IMR-90 (cell line): ENCODE results near the gene CAP2. TPM values are rescaled to one million over a fixed set of nuclear protein-coding genes. Genes with fewer than 3 reads are reported as not detected.

ENCODE experiments used
- ATAC-seq: fragments of 200-7000 bp; cut with Tn5 transposase; 2 replicates; pipeline ENCODE4 v1.9.1; 2020; ENCODE audit warnings: low read depth, mild to moderate bottlenecking, moderate library complexity
- BruUV-seq: library from RNA; stranded (reverse); fragments of 400-500 nt; replicated peaks from 2 replicates; lab custom pipeline; 2021; lab: Mats Ljungman, UMichigan
- CTCF ChIA-PET: fragments of 300-600 bp; formaldehyde crosslinking; extraction: SDS; loops from one replicate; lab custom pipeline; 2021; ENCODE audit warnings: antibody characterized with exemption; lab: Yijun Ruan, JAX
- POLR2A ChIA-PET: fragments of 300-600 bp; sonication (Branson Sonifier 250); formaldehyde crosslinking; loops from one replicate; lab custom pipeline; 2022; ENCODE audit warnings: antibody characterized with exemption; ENCODE audit not compliant: unreplicated experiment; lab: Charles Lee
- DNase-seq: peaks from one replicate; pipeline ENCODE4 v3.0.0; 2013
- H2AFZ ChIP-seq: replicated peaks from 2 replicates; pipeline ENCODE3; 2013; ENCODE audit warnings: low read length, mild to moderate bottlenecking; ENCODE audit not compliant: poor library complexity
- H2AK5ac ChIP-seq: 2 replicates; pipeline ENCODE4 v1.6.1; 2013; ENCODE audit warnings: low read depth, low read length, inconsistent platforms
- H2AK9ac ChIP-seq: replicated peaks from 2 replicates; pipeline ENCODE3; 2013; ENCODE audit warnings: mild to moderate bottlenecking, low read depth, low read length, moderate library complexity; ENCODE audit not compliant: poor library complexity
- H2BK120ac ChIP-seq: 2 replicates; pipeline ENCODE4 v1.6.1; 2013; ENCODE audit warnings: low read depth, low read length, inconsistent platforms
- H2BK15ac ChIP-seq: 3 replicates; pipeline ENCODE4 v1.6.1; 2013; ENCODE audit warnings: low read depth, low read length, inconsistent platforms
- H2BK20ac ChIP-seq: 2 replicates; pipeline ENCODE4 v1.6.1; 2013; ENCODE audit warnings: low read depth, mild to moderate bottlenecking, inconsistent platforms, low read length, moderate library complexity
- H2BK5ac ChIP-seq: 2 replicates; pipeline ENCODE4 v1.6.1; 2013; ENCODE audit warnings: mild to moderate bottlenecking, low read depth, low read length, inconsistent platforms; ENCODE audit not compliant: poor library complexity, severe bottlenecking
- H3K14ac ChIP-seq: replicated peaks from 2 replicates; pipeline ENCODE4 v1.6.1; 2013; ENCODE audit warnings: low read depth, low read length, inconsistent platforms
- H3K18ac ChIP-seq: 2 replicates; pipeline ENCODE4 v1.6.1; 2013; ENCODE audit warnings: low read depth, low read length, control low read depth
- H3K23ac ChIP-seq: 2 replicates; pipeline ENCODE4 v1.6.1; 2013; ENCODE audit warnings: low read depth, low read length, inconsistent platforms
- H3K27ac ChIP-seq: 2 replicates; pipeline ENCODE4 v1.5.1; 2013; ENCODE audit warnings: mild to moderate bottlenecking, control low read depth, low read length; ENCODE audit not compliant: insufficient read depth
- H3K27me3 ChIP-seq: 2 replicates; pipeline ENCODE4 v1.6.1; 2013; ENCODE audit warnings: low read length; ENCODE audit not compliant: control insufficient read depth, insufficient read depth
- H3K36me3 ChIP-seq: 2 replicates; pipeline ENCODE4 v1.6.1; 2013; ENCODE audit warnings: low read length, mixed read lengths; ENCODE audit not compliant: control insufficient read depth, insufficient read depth
- H3K4ac ChIP-seq: 2 replicates; pipeline ENCODE4 v1.6.1; 2013; ENCODE audit warnings: low read depth, low read length, inconsistent platforms
- H3K4me1 ChIP-seq: 2 replicates; pipeline ENCODE4 v1.6.1; 2013; ENCODE audit warnings: low read length, mixed read lengths; ENCODE audit not compliant: control insufficient read depth, insufficient read depth
- H3K4me2 ChIP-seq: 2 replicates; pipeline ENCODE4 v1.6.1; 2013; ENCODE audit warnings: low read depth, mild to moderate bottlenecking, control low read depth, low read length, moderate library complexity
- H3K4me3 ChIP-seq: 2 replicates; pipeline ENCODE4 v1.5.1; 2013; ENCODE audit warnings: low read depth, mild to moderate bottlenecking, control low read depth, low read length, moderate library complexity; ENCODE audit not compliant: insufficient read depth
- H3K56ac ChIP-seq: 2 replicates; pipeline ENCODE4 v1.6.1; 2013; ENCODE audit warnings: low read length, inconsistent platforms; ENCODE audit not compliant: insufficient read depth; ENCODE audit errors: extremely low read depth
- H3K79me1 ChIP-seq, 2 experiments: 2 replicates each; pipeline ENCODE4 v1.6.1; 2013; ENCODE audit warnings: low read length in 2 of 2, inconsistent platforms in 1 of 2, low read depth in 1 of 2
- H3K9ac ChIP-seq: 2 replicates; pipeline ENCODE4 v1.6.1; 2013; ENCODE audit warnings: low read depth, low read length, control low read depth
- H3K9me1 ChIP-seq: 2 replicates; pipeline ENCODE4 v1.6.1; 2013; ENCODE audit warnings: low read length, inconsistent platforms; ENCODE audit not compliant: insufficient read depth
- H3K9me3 ChIP-seq: 2 replicates; pipeline ENCODE4 v1.6.1; 2013; ENCODE audit warnings: low read length; ENCODE audit not compliant: control insufficient read depth, insufficient read depth
- H4K20me1 ChIP-seq: 2 replicates; pipeline ENCODE4 v1.6.1; 2013; ENCODE audit warnings: low read length, inconsistent platforms; ENCODE audit not compliant: insufficient read depth
- H4K5ac ChIP-seq: 2 replicates; pipeline ENCODE4 v1.6.1; 2013; ENCODE audit warnings: mild to moderate bottlenecking, low read depth, low read length, control low read depth
- H4K8ac ChIP-seq, 2 experiments: 2 replicates each; pipeline ENCODE4 v1.6.1; 2013; ENCODE audit warnings: low read depth in 2 of 2, low read length in 2 of 2, control low read depth in 1 of 2, inconsistent platforms in 1 of 2
- H4K91ac ChIP-seq: 2 replicates; pipeline ENCODE4 v1.6.1; 2013; ENCODE audit warnings: low read depth, low read length, inconsistent platforms; ENCODE audit not compliant: insufficient read depth
- BHLHE40 ChIP-seq: fragments of 150-350 bp; IDR thresholded peaks from 2 replicates; pipeline ENCODE4 v1.6.1; 2016; ENCODE audit warnings: mild to moderate bottlenecking, low read depth, low read length
- CEBPB ChIP-seq: IDR thresholded peaks from 2 replicates; pipeline ENCODE4 v1.6.1; 2012; ENCODE audit warnings: low read depth, low read length, improper control_type of control experiment
- FOS ChIP-seq: fragments of 150-350 bp; IDR thresholded peaks from 2 replicates; pipeline ENCODE4 v1.6.1; 2016; ENCODE audit warnings: low read depth, low read length
- NFE2L2 ChIP-seq: fragments of 150-350 bp; IDR thresholded peaks from 2 replicates; pipeline ENCODE4 v1.6.1; 2016; ENCODE audit warnings: low read depth, mild to moderate bottlenecking, low read length
- POLR2A ChIP-seq: IDR thresholded peaks from 2 replicates; pipeline ENCODE4 v1.6.1; 2012; ENCODE audit warnings: mild to moderate bottlenecking, low read depth, low read length
- RFX5 ChIP-seq: IDR thresholded peaks from 2 replicates; pipeline ENCODE4 v1.8.0; 2012; ENCODE audit warnings: low read depth, mild to moderate bottlenecking, low read length, moderate library complexity
- SMC3 ChIP-seq: fragments of 150-350 bp; IDR thresholded peaks from 2 replicates; pipeline ENCODE4 v1.6.1; 2016; ENCODE audit warnings: low read depth, mild to moderate bottlenecking, antibody characterized with exemption, low read length, moderate library complexity
- WGBS, 2 experiments: methylation state at CpG; one replicate each; pipeline versions ENCODE4 v1.1.5 to v1.1.7; 2013; ENCODE audit warnings: missing lambda C conversion rate in 2 of 2; ENCODE audit not compliant: insufficient read length in 1 of 2; ENCODE audit errors: extremely low coverage in 2 of 2; 5-methylcytosine and 5-hydroxymethylcytosine counted together
- dilution Hi-C: fragments of 300-500 bp; cut with HindIII; formaldehyde crosslinking; loops from one replicate; pipeline ENCODE4 v1.14.3; 2018; ENCODE audit warnings: low sequenced_read_pairs; ENCODE audit not compliant: unreplicated experiment
- in situ Hi-C: fragments of 300-500 bp; cut with MboI; formaldehyde crosslinking; loops from 3 replicates; pipeline ENCODE4 v1.14.3; 2019; ENCODE audit warnings: low sequenced_read_pairs, inconsistent platforms, mixed read lengths
- intact Hi-C: fragments of 100-400 bp; cut with micrococcal nuclease; formaldehyde crosslinking; loops from 2 replicates; pipeline ENCODE4 v1.10.0; 2022
- polyA plus RNA-seq, 3 experiments: library from polyadenylated mRNA; depleted of rRNA; stranded (reverse); fragments of >200 nt; gene quantifications; 2 replicates each; pipeline ENCODE4 v1.2.3, GENCODE V29; 2012; ENCODE audit warnings: low replicate concordance in 1 of 3
- total RNA-seq: library from RNA; depleted of rRNA; stranded (reverse); fragments of >200 nt; gene quantifications from 2 replicates; pipeline ENCODE4 v1.2.3, GENCODE V29; 2012
- TF ChIP-seq, protein P1 (sequence below): fragments of 150-350 bp; IDR thresholded peaks from 2 replicates; pipeline ENCODE4 v1.6.1; 2016; ENCODE audit warnings: low read depth, mild to moderate bottlenecking, low read length, moderate library complexity, borderline replicate concordance
- TF ChIP-seq, protein P2 (sequence below): conservative IDR thresholded peaks from 2 replicates; pipeline ENCODE4 v1.5.1; 2012; ENCODE audit warnings: mild to moderate bottlenecking, low read depth, low read length, improper control_type of control experiment
- TF ChIP-seq, protein P3 (sequence below): fragments of 150-350 bp; IDR thresholded peaks from 2 replicates; pipeline ENCODE4 v1.6.1; 2017; ENCODE audit warnings: mild to moderate bottlenecking, antibody characterized with exemption, low read length, low read depth

Gene CAP2
- total and polyA plus RNA-seq, 2 of the 4 experiments (the other 2 are of a cell fraction), result 14.5 to 27.5 TPM

- H2BK5ac ChIP-seq, result no peak overlapping the region
- no TSS peak for BruUV-seq
- no peaks in the 10 kb centered on the region; the same call in 1 of the 2 replicates for H4K20me1 ChIP-seq
- no peaks in the 10 kb centered on the region for H3K27me3 ChIP-seq
- intact Hi-C loops (no loop called here), in situ Hi-C loops (no loop called here), dilution Hi-C loops (no loop called here)
- H3K79me1 ChIP-seq, result peaks cover 0 to 12% of the 10 kb centered on the region in 2 experiments; a peak in 1 of 4 replicates
- no peak overlapping the region for H3K56ac ChIP-seq
- H3K14ac ChIP-seq, result no peak overlapping the region
- DNase-seq (no peak), ATAC-seq (no peak)
- WGBS, 2 experiments, result 92% methylated on average over 4 of the region's 12 CpGs; no CpG with 5 or more reads in 1 of the 2 experiments
- H3K23ac ChIP-seq, result no peak overlapping the region
- TF ChIP-seq NFE2L2 (no peak), SMC3 (no peak), CEBPB (no peak), FOS (no peak), BHLHE40 (no peak), RFX5 (no peak), POLR2A (no peak)
- TF ChIP-seq, protein P1, sequence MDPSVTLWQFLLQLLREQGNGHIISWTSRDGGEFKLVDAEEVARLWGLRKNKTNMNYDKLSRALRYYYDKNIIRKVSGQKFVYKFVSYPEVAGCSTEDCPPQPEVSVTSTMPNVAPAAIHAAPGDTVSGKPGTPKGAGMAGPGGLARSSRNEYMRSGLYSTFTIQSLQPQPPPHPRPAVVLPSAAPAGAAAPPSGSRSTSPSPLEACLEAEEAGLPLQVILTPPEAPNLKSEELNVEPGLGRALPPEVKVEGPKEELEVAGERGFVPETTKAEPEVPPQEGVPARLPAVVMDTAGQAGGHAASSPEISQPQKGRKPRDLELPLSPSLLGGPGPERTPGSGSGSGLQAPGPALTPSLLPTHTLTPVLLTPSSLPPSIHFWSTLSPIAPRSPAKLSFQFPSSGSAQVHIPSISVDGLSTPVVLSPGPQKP, result no peak
- TF ChIP-seq, protein P2, sequence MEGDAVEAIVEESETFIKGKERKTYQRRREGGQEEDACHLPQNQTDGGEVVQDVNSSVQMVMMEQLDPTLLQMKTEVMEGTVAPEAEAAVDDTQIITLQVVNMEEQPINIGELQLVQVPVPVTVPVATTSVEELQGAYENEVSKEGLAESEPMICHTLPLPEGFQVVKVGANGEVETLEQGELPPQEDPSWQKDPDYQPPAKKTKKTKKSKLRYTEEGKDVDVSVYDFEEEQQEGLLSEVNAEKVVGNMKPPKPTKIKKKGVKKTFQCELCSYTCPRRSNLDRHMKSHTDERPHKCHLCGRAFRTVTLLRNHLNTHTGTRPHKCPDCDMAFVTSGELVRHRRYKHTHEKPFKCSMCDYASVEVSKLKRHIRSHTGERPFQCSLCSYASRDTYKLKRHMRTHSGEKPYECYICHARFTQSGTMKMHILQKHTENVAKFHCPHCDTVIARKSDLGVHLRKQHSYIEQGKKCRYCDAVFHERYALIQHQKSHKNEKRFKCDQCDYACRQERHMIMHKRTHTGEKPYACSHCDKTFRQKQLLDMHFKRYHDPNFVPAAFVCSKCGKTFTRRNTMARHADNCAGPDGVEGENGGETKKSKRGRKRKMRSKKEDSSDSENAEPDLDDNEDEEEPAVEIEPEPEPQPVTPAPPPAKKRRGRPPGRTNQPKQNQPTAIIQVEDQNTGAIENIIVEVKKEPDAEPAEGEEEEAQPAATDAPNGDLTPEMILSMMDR, result no peak
- TF ChIP-seq, protein P3, sequence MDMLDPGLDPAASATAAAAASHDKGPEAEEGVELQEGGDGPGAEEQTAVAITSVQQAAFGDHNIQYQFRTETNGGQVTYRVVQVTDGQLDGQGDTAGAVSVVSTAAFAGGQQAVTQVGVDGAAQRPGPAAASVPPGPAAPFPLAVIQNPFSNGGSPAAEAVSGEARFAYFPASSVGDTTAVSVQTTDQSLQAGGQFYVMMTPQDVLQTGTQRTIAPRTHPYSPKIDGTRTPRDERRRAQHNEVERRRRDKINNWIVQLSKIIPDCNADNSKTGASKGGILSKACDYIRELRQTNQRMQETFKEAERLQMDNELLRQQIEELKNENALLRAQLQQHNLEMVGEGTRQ, result no peak
- no peak overlapping the region for H2AK9ac ChIP-seq
- no peak overlapping the region for H3K9ac ChIP-seq
- no peak overlapping the region for H3K4me3 ChIP-seq
- no peak overlapping the region for H2BK15ac ChIP-seq
- H2BK120ac ChIP-seq, result no peak overlapping the region
- no peak overlapping the region for H4K5ac ChIP-seq
- H3K18ac ChIP-seq, result no peak overlapping the region
- no peaks in the 10 kb centered on the region for H3K9me3 ChIP-seq
- peaks cover 12% of the 10 kb centered on the region for H3K9me1 ChIP-seq
- no peak overlapping the region for H2AK5ac ChIP-seq
- peaks cover 10% of the 10 kb centered on the region for H3K36me3 ChIP-seq
- peaks cover 4% of the 10 kb centered on the region; the same call in 1 of the 2 replicates for H3K4me1 ChIP-seq
- CTCF ChIA-PET, result no interaction called here
- H4K91ac ChIP-seq, result no peak overlapping the region
- H2AFZ ChIP-seq, result no peak overlapping the region
- H3K4ac ChIP-seq, result no peak overlapping the region
- H2BK20ac ChIP-seq, result no peak overlapping the region
- POLR2A ChIA-PET, result no interaction called here
- no peak overlapping the region for H4K8ac ChIP-seq
- H3K27ac ChIP-seq, result no peak overlapping the region
- H3K4me2 ChIP-seq, result no peak overlapping the region
Measured at GRCh38 chr6:17506962-17507361, 113.6 kb downstream of the CAP2 start.
